RWPE1 (cell line): ENCODE measurements around the gene SEMG1.

Source experiments
- CTCF ChIA-PET: fragments of 350-600 bp; sonication (Branson Sonifier 250); formaldehyde crosslinking; extraction: SDS; loops from one replicate; lab custom pipeline; 2021; lab: Yijun Ruan, JAX
- POLR2A ChIA-PET: fragments of 400-600 bp; formaldehyde crosslinking; extraction: SDS; loops from one replicate; lab custom pipeline; 2020; ENCODE audit warnings: antibody characterized with exemption; ENCODE audit not compliant: low non-redundant PET; lab: Yijun Ruan, JAX
- DNase-seq: peaks from one replicate; pipeline ENCODE4 v3.0.0; 2012; ENCODE audit warnings: low spot score
- H3K27ac ChIP-seq: fragments of 450-650 bp; 2 replicates; pipeline ENCODE4 v1.5.1; 2017
- CTCF ChIP-seq: fragments of 450-650 bp; conservative IDR thresholded peaks from 2 replicates; pipeline ENCODE4 v1.5.1; 2017; ENCODE audit warnings: low read depth, mild to moderate bottlenecking

Gene SEMG1

GRCh38 chr20:45229264-45230056 lies 22.6 kb downstream of the SEMG1 start:
- peak; percentile 50 for DNase-seq
- H3K27ac ChIP-seq, result no peak overlapping the region
- TF ChIP-seq CTCF, result peak; percentile 57
- POLR2A ChIA-PET, result no interaction called here
- CTCF ChIA-PET, result interaction anchor here (0.5 to 1.3 kb wide), 13 partner anchors 8 to 207 kb away, joined by 3 to 17 read pairs (median 4); partner anchors contain the start of genes SEMG2 and SLPI

GRCh38 chr20:45230631-45231030 lies 23.8 kb downstream of the SEMG1 start:
- ChIA-PET POLR2A (no interaction called here), CTCF (interaction anchor here (0.6 to 0.7 kb wide), 2 partner anchors 81 to 317 kb away, joined by 3 read pairs; no protein-coding TSS in a partner anchor)
- DNase-seq, result no peak
- TF ChIP-seq CTCF, result no peak
- H3K27ac ChIP-seq, result no peak overlapping the region

GRCh38 chr20:45235995-45236394 lies 29.2 kb downstream of the SEMG1 start:
- DNase-seq, result no peak
- POLR2A ChIA-PET, result no interaction called here
- no peak overlapping the region for H3K27ac ChIP-seq
- peak; percentile 53; the same call in 1 of the 2 replicates for TF ChIP-seq CTCF
- CTCF ChIA-PET, result interaction anchor here (1.1 kb wide), 1 partner anchor 56 kb away, joined by 3 read pairs; no protein-coding TSS in a partner anchor

GRCh38 chr20:45238139-45238538 lies 31.3 kb downstream of the SEMG1 start:
- POLR2A ChIA-PET, result no interaction called here
- no peak for TF ChIP-seq CTCF
- CTCF ChIA-PET, result interaction anchor here (1.0 to 1.2 kb wide), 2 partner anchors 100 to 194 kb away, joined by 4 read pairs; no protein-coding TSS in a partner anchor
- H3K27ac ChIP-seq, result no peak overlapping the region
- no peak for DNase-seq

- no peak for TF ChIP-seq CTCF
- POLR2A ChIA-PET, result no interaction called here
- no peak overlapping the region for H3K27ac ChIP-seq
- DNase-seq, result no peak
- CTCF ChIA-PET, result interaction anchor here (0.5 to 1.6 kb wide), 6 partner anchors 8 to 226 kb away, joined by 3 to 5 read pairs (median 4); partner anchors contain the start of gene SLPI
Observed at GRCh38 chr20:45246109-45246508, 39.3 kb downstream of the SEMG1 start.

- H3K27ac ChIP-seq, result no peak overlapping the region
- POLR2A ChIA-PET, result no interaction called here
- DNase-seq, result no peak
- CTCF ChIA-PET, result no interaction called here
- no peak for TF ChIP-seq CTCF
Observed at GRCh38 chr20:45247865-45248264, 41.0 kb downstream of the SEMG1 start.
